ENCODE results near the gene NELL2.

The NELL2 gene

GRCh38 chr12:44476683-44477082 lies 399.4 kb downstream of the NELL2 start:
- no peak for DNase-seq (ENCODE audit: low read depth in 2 of 2)

GRCh38 chr12:44465139-44465538 lies 411.0 kb downstream of the NELL2 start:
- DNase-seq (ENCODE audit: low read depth in 2 of 2): no peak

- no peak for DNase-seq (ENCODE audit: low read depth in 2 of 2)
Measured at GRCh38 chr12:44464180-44464579, 411.9 kb downstream of the NELL2 start.

- no peak for DNase-seq (ENCODE audit: low read depth in 2 of 2)
Measured at GRCh38 chr12:44462729-44463128, 413.4 kb downstream of the NELL2 start.

- DNase-seq (ENCODE audit: low read depth in 2 of 2): no peak
Measured at GRCh38 chr12:44460261-44460660, 415.9 kb downstream of the NELL2 start.

- DNase-seq (ENCODE audit: low read depth in 2 of 2): no peak
Measured at GRCh38 chr12:44459569-44459968, 416.5 kb downstream of the NELL2 start.
